ENCODE measurements around the gene COQ3. TPM values are rescaled to one million over a fixed set of nuclear protein-coding genes. Genes with fewer than 3 reads are reported as not detected.

COQ3 gene
- total and polyA plus RNA-seq, 2 of the 8 experiments (the other 6 are each of a cell fraction or from before 2014, with no cell fraction given): 8.4 to 16.2 TPM

GRCh38 chr6:99424761-99425646, 31.0 kb upstream of the COQ3 start, which contains the start of gene PNISR:
PNISR (minus strand) TSS chr6:99425308; CDS start chr6:99414659, 10,649 bp downstream.
- peaks cover 32 to 65% of the 10 kb centered on the region in 2 experiments for H3K79me2 ChIP-seq (ENCODE audit: control insufficient read depth in 1 of 2, insufficient read depth in 2 of 2, low read length in 2 of 2)
- FAIRE-seq: peak; percentile 93
- TF ChIP-seq SIX5 (IDR thresholded peaks at IDR 0.05; ENCODE audit: low read depth, low read length) (peak; percentile 43; the same call in 1 of the 2 replicates), SUZ12 (IDR thresholded peaks at IDR 0.05; ENCODE audit: low read length) (no peak), SIN3A (conservative IDR thresholded peaks at IDR 0.05 in 1 of 2, IDR thresholded peaks at IDR 0.05 in 1 of 2; ENCODE audit: low read depth in 1 of 2, low read length in 2 of 2) (peak in 1 of 2 experiments; percentile 53; a peak in 1 of 4 replicates), TEAD4 (IDR thresholded peaks at IDR 0.05; ENCODE audit: low read depth, low read length) (no peak), YY1 (IDR thresholded peaks at IDR 0.05; ENCODE audit: low read depth, low read length) (peak; percentile 99), TAF7 (optimal IDR thresholded peaks at IDR 0.05; ENCODE audit: borderline replicate concordance, low read depth, low read length) (peak; percentile 10), TAF1 (IDR thresholded peaks at IDR 0.05; ENCODE audit: low read depth, low read length) (peak; percentile 83), POLR2AphosphoS5 (IDR thresholded peaks at IDR 0.05; ENCODE audit: low read depth, low read length) (peak; percentile 88), ZNF274 (IDR thresholded peaks at IDR 0.05; ENCODE audit: borderline replicate concordance, extremely low read depth, low read length) (no peak), GTF2F1 (IDR thresholded peaks at IDR 0.05; ENCODE audit: borderline replicate concordance, low read depth, low read length) (0 out of 2 replicates have a peak, but pooled peaks have one; percentile 57), ASH2L (IDR thresholded peaks at IDR 0.05; ENCODE audit: low read length) (peak; percentile 99)

More at GRCh38 chr6:99424761-99425646, 31.0 kb upstream of the COQ3 start, which contains the start of gene PNISR:
- peak within 1 kb of the TSS; percentile 97 for H3K27ac ChIP-seq (ENCODE audit: low read depth, low read length)
- H3K14ac ChIP-seq (ENCODE audit: insufficient read length): peak within 1 kb of the TSS; percentile 44
- DNase-seq (ENCODE audit: low read depth in 1 of 2, low spot score in 2 of 2): peak; percentile 82 to 86
- peak within 1 kb of the TSS; percentile 85 for H3K56ac ChIP-seq (replicated peaks; ENCODE audit: insufficient read length, low read depth, low read length)
- WGBS, 2 experiments (ENCODE audit: extremely low coverage in 1 of 2, insufficient coverage in 1 of 2, insufficient read length in 1 of 2, insufficient replicate concordance in 2 of 2, low coverage in 1 of 2, low lambda C conversion rate in 2 of 2, missing lambda C conversion rate in 1 of 2): 0% methylated on average over 53 of the region's 53 CpGs; no CpG with 5 or more reads in 1 of the 2 experiments
- peak within 1 kb of the TSS; percentile 97 to 100 (median 99) for H3K9ac ChIP-seq (replicated peaks in 1 of 4; ENCODE audit: extremely low read depth in 1 of 4, low read depth in 3 of 4, low read length in 3 of 4)
- POLR2A ChIA-PET (ENCODE audit: partially characterized antibody): interaction anchor here (0.7 to 6.5 kb wide), 32 partner anchors 9 to 199 kb away, joined by 3 to 79 read pairs (median 4); partner anchors contain the start of genes CCNC, COQ3, FAXC and USP45
- no peak within 1 kb of the TSS for H3K23ac ChIP-seq (ENCODE audit: insufficient read length)
- H3K4me1 ChIP-seq (replicated peaks in 1 of 4; ENCODE audit: control insufficient read depth in 3 of 4, insufficient read depth in 4 of 4, low read length in 3 of 4): peaks cover 0 to 11% (median 5%) of the 10 kb centered on the region in 4 experiments; a peak in 4 of 7 replicates
- H2BK120ac ChIP-seq (replicated peaks; ENCODE audit: low read depth, low read length): peak within 1 kb of the TSS; percentile 86
- H3K79me1 ChIP-seq (ENCODE audit: low read depth, low read length): no peaks in the 10 kb centered on the region
- peak within 1 kb of the TSS; percentile 92 for H4K91ac ChIP-seq (replicated peaks; ENCODE audit: insufficient read length, low read length)
- no peaks in the 10 kb centered on the region for H3K9me3 ChIP-seq (ENCODE audit: insufficient read depth in 2 of 2, low read depth in 1 of 2, low read length in 1 of 2)
- peak within 1 kb of the TSS; percentile 99; the same call in 1 of the 2 replicates for H2BK12ac ChIP-seq (ENCODE audit: low read depth, low read length)
- H2BK20ac ChIP-seq (ENCODE audit: low read length): no peak within 1 kb of the TSS
- H3K18ac ChIP-seq (ENCODE audit: extremely low read depth, low read length): peak within 1 kb of the TSS; percentile 99
- H3K23me2 ChIP-seq (ENCODE audit: low read depth, low read length): peaks cover 8% of the 10 kb centered on the region; the same call in 1 of the 2 replicates
- peaks cover 14 to 18% of the 10 kb centered on the region in 2 experiments for H4K20me1 ChIP-seq (replicated peaks in 1 of 2; ENCODE audit: control insufficient read depth in 1 of 2, insufficient read depth in 2 of 2, low read length in 2 of 2)
- H3K27me3 ChIP-seq (replicated peaks in 1 of 4; ENCODE audit: control insufficient read depth in 3 of 4, extremely low read depth in 1 of 4, insufficient read depth in 3 of 4, low read length in 3 of 4): no peaks in the 10 kb centered on the region
- CTCF ChIA-PET (ENCODE audit: partially characterized antibody): interaction anchor here (0.9 to 3.1 kb wide), 8 partner anchors 10 to 161 kb away, joined by 3 to 34 read pairs (median 4); no protein-coding TSS in a partner anchor
- peak within 1 kb of the TSS; percentile 74 for H2AFZ ChIP-seq (ENCODE audit: low read length)
- peak within 1 kb of the TSS; percentile 100 for H2BK5ac ChIP-seq (ENCODE audit: low read depth, low read length)
- peak within 1 kb of the TSS; percentile 80 for H4K5ac ChIP-seq (ENCODE audit: insufficient read length, low read depth, low read length)
- H3K36me3 ChIP-seq (ENCODE audit: control insufficient read depth in 2 of 4, insufficient read depth in 4 of 4, low read length in 3 of 4): peaks cover 0 to 15% (median 0%) of the 10 kb centered on the region in 4 experiments; a peak in 2 of 8 replicates
- peak within 1 kb of the TSS; percentile 83 for H3K4ac ChIP-seq (replicated peaks; ENCODE audit: insufficient read length, low read depth, low read length)
- peak within 1 kb of the TSS; percentile 79 to 99 (median 92) for H3K4me3 ChIP-seq (ENCODE audit: extremely low read depth in 1 of 4, insufficient read depth in 2 of 4, low read depth in 3 of 4, low read length in 4 of 4)
- H2BK15ac ChIP-seq (ENCODE audit: low read length): no peak within 1 kb of the TSS; the same call in 1 of the 2 replicates
- H3K4me2 ChIP-seq (ENCODE audit: insufficient read depth in 1 of 2, low read depth in 2 of 2, low read length in 2 of 2): peak within 1 kb of the TSS; percentile 63 to 75
- H2AK5ac ChIP-seq (ENCODE audit: low read depth, low read length): peak within 1 kb of the TSS; percentile 89
- peak within 1 kb of the TSS; percentile 100; the same call in 1 of the 2 replicates for H4K8ac ChIP-seq (ENCODE audit: extremely low read depth, insufficient read depth, low read length)

Measured in H1 (cell line).